HFF-Myc (cell line): Measurements from ENCODE around the gene GPR25.

Source experiments
- DNase-seq: peaks from one replicate; pipeline ENCODE4 v3.0.0-alpha.2; 2011; ENCODE audit warnings: low read depth; ENCODE audit errors: extremely low read depth
- H3K4me3 ChIP-seq: replicated peaks from 2 replicates; pipeline ENCODE4 v1.5.1; 2011; ENCODE audit warnings: low read depth, mild to moderate bottlenecking, control low read depth, low read length
- TF ChIP-seq, protein P1 (sequence below): IDR thresholded peaks from 2 replicates; pipeline ENCODE4 v1.5.1; 2012; ENCODE audit warnings: mild to moderate bottlenecking, low read depth, low read length, control low read depth; ENCODE audit errors: missing control alignments

GPR25 gene

DNA sequence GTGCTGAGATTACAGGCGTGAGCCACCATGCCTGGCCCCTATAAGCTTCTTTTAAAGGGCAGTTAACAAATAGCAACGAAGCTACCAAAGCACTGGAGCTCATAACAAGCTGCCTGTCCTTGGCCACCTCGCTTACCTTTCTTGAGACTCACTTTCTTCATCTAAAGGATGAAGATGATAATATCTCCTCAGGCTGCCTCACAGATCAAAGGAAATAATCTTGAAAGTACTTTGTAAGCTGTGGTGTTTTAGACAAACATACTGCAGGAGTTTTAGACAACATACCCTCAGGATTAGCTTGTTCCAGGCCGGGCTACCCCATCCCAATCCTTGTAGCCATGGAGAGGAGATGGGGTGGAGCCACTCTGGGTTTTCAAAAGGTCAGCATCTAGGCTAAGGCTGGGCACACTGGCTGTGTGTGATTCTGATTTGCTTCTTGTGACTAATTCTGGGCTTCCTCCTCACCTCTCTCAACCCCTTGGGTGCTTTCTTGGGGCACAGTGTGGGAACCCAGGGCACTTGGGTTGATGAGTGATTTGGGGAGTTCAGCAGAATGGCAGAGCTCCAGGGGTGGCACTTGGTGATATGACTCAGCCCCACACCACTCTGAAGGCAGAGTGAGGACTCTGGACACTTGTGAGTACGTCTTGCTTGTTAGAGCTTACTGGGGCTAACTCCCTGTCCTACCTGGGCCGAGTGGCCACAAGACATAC, 5.2 kb downstream of the GPR25 start:
- no peak overlapping the region for H3K4me3 ChIP-seq
- DNase-seq = no peak
- TF ChIP-seq, protein P1, sequence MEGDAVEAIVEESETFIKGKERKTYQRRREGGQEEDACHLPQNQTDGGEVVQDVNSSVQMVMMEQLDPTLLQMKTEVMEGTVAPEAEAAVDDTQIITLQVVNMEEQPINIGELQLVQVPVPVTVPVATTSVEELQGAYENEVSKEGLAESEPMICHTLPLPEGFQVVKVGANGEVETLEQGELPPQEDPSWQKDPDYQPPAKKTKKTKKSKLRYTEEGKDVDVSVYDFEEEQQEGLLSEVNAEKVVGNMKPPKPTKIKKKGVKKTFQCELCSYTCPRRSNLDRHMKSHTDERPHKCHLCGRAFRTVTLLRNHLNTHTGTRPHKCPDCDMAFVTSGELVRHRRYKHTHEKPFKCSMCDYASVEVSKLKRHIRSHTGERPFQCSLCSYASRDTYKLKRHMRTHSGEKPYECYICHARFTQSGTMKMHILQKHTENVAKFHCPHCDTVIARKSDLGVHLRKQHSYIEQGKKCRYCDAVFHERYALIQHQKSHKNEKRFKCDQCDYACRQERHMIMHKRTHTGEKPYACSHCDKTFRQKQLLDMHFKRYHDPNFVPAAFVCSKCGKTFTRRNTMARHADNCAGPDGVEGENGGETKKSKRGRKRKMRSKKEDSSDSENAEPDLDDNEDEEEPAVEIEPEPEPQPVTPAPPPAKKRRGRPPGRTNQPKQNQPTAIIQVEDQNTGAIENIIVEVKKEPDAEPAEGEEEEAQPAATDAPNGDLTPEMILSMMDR = no peak

GRCh38 chr1:200880212-200880611, 7.4 kb downstream of the GPR25 start:
- DNase-seq = no peak
- no peak overlapping the region for H3K4me3 ChIP-seq
- TF ChIP-seq, protein P1 = no peak

DNA sequence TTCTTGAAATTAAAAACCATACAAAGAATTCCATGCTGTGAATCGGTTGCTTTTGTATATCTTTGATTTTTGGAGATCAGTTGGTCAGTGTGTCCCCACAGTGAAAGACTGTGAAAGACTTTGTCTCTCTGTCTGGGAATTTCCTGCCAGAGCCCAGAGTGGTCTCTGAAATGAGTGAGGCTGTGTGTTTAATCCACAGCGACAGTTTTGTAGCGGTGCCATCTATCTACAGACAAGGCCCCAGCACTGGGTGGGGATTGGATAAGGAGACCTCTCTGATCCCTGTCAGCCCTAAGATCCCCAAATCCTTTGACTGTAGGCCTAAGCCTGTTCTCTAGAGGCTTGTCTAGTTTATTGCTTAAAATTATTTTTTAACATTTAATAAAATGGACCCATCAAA, 10.3 kb downstream of the GPR25 start:
- TF ChIP-seq, protein P1 = no peak
- H3K4me3 ChIP-seq = no peak overlapping the region
- no peak for DNase-seq

GRCh38 chr1:200885623-200886402, 13.0 kb downstream of the GPR25 start:
- no peak overlapping the region for H3K4me3 ChIP-seq
- DNase-seq = no peak
- TF ChIP-seq, protein P1 = no peak

DNA sequence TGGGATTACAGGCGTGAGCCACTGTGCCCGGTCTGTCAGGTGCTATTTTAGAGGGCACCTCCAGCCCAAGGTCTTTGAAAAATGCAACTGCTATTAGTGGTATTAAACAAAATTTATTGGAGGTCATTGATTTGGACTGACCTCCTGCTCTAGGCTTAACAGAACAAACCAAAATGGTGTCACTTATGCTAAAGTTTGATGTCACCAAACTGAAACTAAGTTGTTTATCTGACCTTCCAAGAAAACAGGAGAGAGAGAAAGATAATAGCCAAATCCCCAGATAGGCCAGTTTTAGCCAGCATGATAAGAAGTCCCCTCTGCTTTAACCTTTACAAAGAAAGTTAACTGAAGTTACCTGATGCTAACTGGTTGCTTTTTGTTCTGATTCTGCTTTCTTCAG, 13.8 kb downstream of the GPR25 start:
- no peak for DNase-seq
- TF ChIP-seq, protein P1 = no peak
- H3K4me3 ChIP-seq = no peak overlapping the region

DNA sequence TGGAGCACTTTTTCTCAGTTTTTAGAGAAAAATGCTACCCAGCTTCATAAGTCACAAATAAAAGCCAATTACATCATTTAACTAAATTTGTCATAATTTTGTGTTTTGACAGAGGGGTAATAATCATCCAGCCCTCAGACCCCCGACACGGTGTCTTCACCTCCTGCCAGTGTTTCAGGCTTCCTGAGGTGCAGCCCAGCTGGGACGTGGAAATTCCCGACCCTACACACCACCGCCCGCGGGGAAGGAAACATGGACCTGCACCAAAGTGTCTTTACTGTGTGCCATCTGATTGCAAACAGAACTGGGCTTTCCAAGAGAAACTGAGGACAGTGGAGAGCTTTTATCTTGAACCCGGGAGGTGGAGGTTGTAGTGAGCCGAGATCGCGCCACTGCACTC, 14.3 kb downstream of the GPR25 start:
- H3K4me3 ChIP-seq = no peak overlapping the region
- TF ChIP-seq, protein P1 = no peak
- no peak for DNase-seq
